ENCODE results near the gene USP24.
"Not testable (repeated sequence)": the region's sequence is repeated elsewhere in the genome, so short reads cannot be mapped to it uniquely, and the experiment has no call there.

GRCh38 chr1:55199735-55200134 lies 15.4 kb downstream of the USP24 start:
- TF ChIP-seq CTCF (IDR thresholded peaks at IDR 0.05; ENCODE audit: low read depth, low read length); EZH2phosphoT487 (IDR thresholded peaks at IDR 0.05; ENCODE audit: low read depth): not testable (repeated sequence)
